Activated CD4-positive, alpha-beta T cell treated with anti-CD3 and anti-CD28 coated beads, Interleukin-2, amount 10 ng/mL, durations not matched to agents 7 days and 5 days (primary cell): ENCODE measurements around the gene FRMD7. TPM values are rescaled to one million over a fixed set of nuclear protein-coding genes. Genes with fewer than 3 reads are reported as not detected.
"Not testable (repeated sequence)": the region's sequence is repeated elsewhere in the genome, so short reads cannot be mapped to it uniquely, and the experiment has no call there.

Experiments
- CTCF ChIA-PET: fragments of 350-600 bp; sonication (Branson Sonifier 250); formaldehyde crosslinking; loops from one replicate; lab custom pipeline; 2021; ENCODE audit warnings: antibody characterized with exemption; lab: Charles Lee
- POLR2A ChIA-PET: fragments of 350-600 bp; sonication (Branson Sonifier 250); formaldehyde crosslinking; loops from one replicate; lab custom pipeline; 2021; ENCODE audit warnings: antibody characterized with exemption; lab: Charles Lee
- DNase-seq: peaks from one replicate; pipeline ENCODE4 v3.0.0-alpha.2; 2020
- H3K27ac Mint-ChIP-seq: one replicate; pipeline ENCODE4 v1.8.0; 2021; ENCODE audit warnings: mild to moderate bottlenecking, moderate library complexity, mixed read lengths
- H3K27me3 Mint-ChIP-seq: one replicate; pipeline ENCODE4 v1.8.0; 2021; ENCODE audit warnings: mixed read lengths
- H3K36me3 Mint-ChIP-seq: one replicate; pipeline ENCODE4 v1.8.0; 2021; ENCODE audit warnings: low read depth, mixed read lengths
- H3K4me1 Mint-ChIP-seq: one replicate; pipeline ENCODE4 v1.8.0; 2021; ENCODE audit warnings: mixed read lengths
- H3K4me3 Mint-ChIP-seq: one replicate; pipeline ENCODE4 v1.8.0; 2021; ENCODE audit warnings: mild to moderate bottlenecking, moderate library complexity, mixed read lengths
- H3K9me3 Mint-ChIP-seq: one replicate; pipeline ENCODE4 v1.8.0; 2021; ENCODE audit warnings: mixed read lengths
- total RNA-seq, 2 experiments: library from RNA; stranded (reverse); gene quantifications; one replicate each; pipeline ENCODE4 v1.2.3, GENCODE V29; 2021

FRMD7 gene
- total RNA-seq, 2 experiments from 2014 or later: not detected

GRCh38 chrX:132119283-132119682, 8.5 kb downstream of the FRMD7 start:
- CTCF ChIA-PET: no interaction called here
- no peak overlapping the region for H3K27ac Mint-ChIP-seq
- H3K27me3 Mint-ChIP-seq: no peaks in the 10 kb centered on the region
- no peaks in the 10 kb centered on the region for H3K4me1 Mint-ChIP-seq
- no peak overlapping the region for H3K4me3 Mint-ChIP-seq
- H3K9me3 Mint-ChIP-seq: no peaks in the 10 kb centered on the region
- POLR2A ChIA-PET: no interaction called here
- no peak for DNase-seq
- H3K36me3 Mint-ChIP-seq: no peaks in the 10 kb centered on the region

GRCh38 chrX:132118358-132118757, 9.5 kb downstream of the FRMD7 start:
- no peak for DNase-seq
- Mint-ChIP-seq H3K27me3 (no peaks in the 10 kb centered on the region), H3K9me3 (no peaks in the 10 kb centered on the region), H3K27ac (no peak overlapping the region), H3K36me3 (no peaks in the 10 kb centered on the region), H3K4me1 (no peaks in the 10 kb centered on the region), H3K4me3 (no peak overlapping the region)
- CTCF ChIA-PET: no interaction called here
- POLR2A ChIA-PET: no interaction called here

- Mint-ChIP-seq H3K4me3 (no peak overlapping the region), H3K36me3 (no peaks in the 10 kb centered on the region), H3K27ac (no peak overlapping the region), H3K4me1 (no peaks in the 10 kb centered on the region), H3K27me3 (no peaks in the 10 kb centered on the region), H3K9me3 (no peaks in the 10 kb centered on the region)
- CTCF ChIA-PET: no interaction called here
- POLR2A ChIA-PET: no interaction called here
- DNase-seq: no peak
Observed at GRCh38 chrX:132115792-132116191, 12.0 kb downstream of the FRMD7 start.

GRCh38 chrX:132114607-132115006, 13.2 kb downstream of the FRMD7 start:
- no peaks in the 10 kb centered on the region for H3K27me3 Mint-ChIP-seq
- DNase-seq: no peak
- H3K36me3 Mint-ChIP-seq: no peaks in the 10 kb centered on the region
- CTCF ChIA-PET: interaction anchor here (0.7 kb wide), 1 partner anchor 19 kb away, joined by 3 read pairs; no protein-coding TSS in a partner anchor
- no peaks in the 10 kb centered on the region for H3K4me1 Mint-ChIP-seq
- POLR2A ChIA-PET: no interaction called here
- H3K4me3 Mint-ChIP-seq: no peak overlapping the region
- no peak overlapping the region for H3K27ac Mint-ChIP-seq
- no peaks in the 10 kb centered on the region for H3K9me3 Mint-ChIP-seq

- H3K9me3 Mint-ChIP-seq: no peaks in the 10 kb centered on the region
- peaks cover 2% of the 10 kb centered on the region for H3K27me3 Mint-ChIP-seq
- H3K27ac Mint-ChIP-seq: no peak overlapping the region
- ChIA-PET CTCF (no interaction called here), POLR2A (no interaction called here)
- no peaks in the 10 kb centered on the region for H3K4me1 Mint-ChIP-seq
- DNase-seq: no peak
- no peaks in the 10 kb centered on the region for H3K36me3 Mint-ChIP-seq
- no peak overlapping the region for H3K4me3 Mint-ChIP-seq
Observed at GRCh38 chrX:132107291-132107690, 20.5 kb downstream of the FRMD7 start.

GRCh38 chrX:132101799-132102198, 26.0 kb downstream of the FRMD7 start:
- H3K9me3 Mint-ChIP-seq: no peaks in the 10 kb centered on the region
- H3K27ac Mint-ChIP-seq: no peak overlapping the region
- ChIA-PET CTCF (interaction anchor here (0.7 kb wide), 1 partner anchor 118 kb away, joined by 3 read pairs; no protein-coding TSS in a partner anchor), POLR2A (no interaction called here)
- peaks cover 8% of the 10 kb centered on the region for H3K27me3 Mint-ChIP-seq
- H3K36me3 Mint-ChIP-seq: no peaks in the 10 kb centered on the region
- no peak overlapping the region for H3K4me3 Mint-ChIP-seq
- H3K4me1 Mint-ChIP-seq: no peaks in the 10 kb centered on the region
- no peak for DNase-seq

- ChIA-PET POLR2A (no interaction called here), CTCF (no interaction called here)
- no peaks in the 10 kb centered on the region for H3K36me3 Mint-ChIP-seq
- no peaks in the 10 kb centered on the region for H3K4me1 Mint-ChIP-seq
- peaks cover 6% of the 10 kb centered on the region for H3K27me3 Mint-ChIP-seq
- no peak overlapping the region for H3K4me3 Mint-ChIP-seq
- no peak overlapping the region for H3K27ac Mint-ChIP-seq
- DNase-seq: no peak
- H3K9me3 Mint-ChIP-seq: no peaks in the 10 kb centered on the region
Observed at GRCh38 chrX:132101206-132101605, 26.6 kb downstream of the FRMD7 start.

GRCh38 chrX:132098704-132099103, 29.1 kb downstream of the FRMD7 start:
- H3K9me3 Mint-ChIP-seq, H3K36me3 Mint-ChIP-seq, H3K4me1 Mint-ChIP-seq, H3K27ac Mint-ChIP-seq, H3K4me3 Mint-ChIP-seq, DNase-seq, H3K27me3 Mint-ChIP-seq, POLR2A ChIA-PET: not testable (repeated sequence)
- CTCF ChIA-PET: interaction anchor here (0.6 kb wide), 1 partner anchor 1134 kb away, joined by 3 read pairs; no protein-coding TSS in a partner anchor

GRCh38 chrX:132094164-132094563, 33.7 kb downstream of the FRMD7 start:
- POLR2A ChIA-PET: no interaction called here
- Mint-ChIP-seq H3K4me1 (peaks cover 12% of the 10 kb centered on the region), H3K27me3 (peaks cover 4% of the 10 kb centered on the region)

GRCh38 chrX:132093239-132093860, 34.5 kb downstream of the FRMD7 start:
- H3K27me3 Mint-ChIP-seq: no peaks in the 10 kb centered on the region
- H3K4me3 Mint-ChIP-seq: no peak overlapping the region
- no peak overlapping the region for H3K27ac Mint-ChIP-seq
- CTCF ChIA-PET: interaction anchor here (0.9 to 1.3 kb wide), 3 partner anchors 17 to 126 kb away, joined by 3 to 12 read pairs (median 4); partner anchors contain the start of gene RAP2C
- POLR2A ChIA-PET: no interaction called here
- DNase-seq: no peak
- no peaks in the 10 kb centered on the region for H3K36me3 Mint-ChIP-seq
- peaks cover 12% of the 10 kb centered on the region for H3K4me1 Mint-ChIP-seq
- H3K9me3 Mint-ChIP-seq: no peaks in the 10 kb centered on the region

More at GRCh38 chrX:132094164-132094563, 33.7 kb downstream of the FRMD7 start:
- no peak overlapping the region for H3K4me3 Mint-ChIP-seq
- H3K36me3 Mint-ChIP-seq: no peaks in the 10 kb centered on the region
- no peak overlapping the region for H3K27ac Mint-ChIP-seq
- CTCF ChIA-PET: no interaction called here
- H3K9me3 Mint-ChIP-seq: no peaks in the 10 kb centered on the region
- DNase-seq: no peak

- POLR2A ChIA-PET: no interaction called here
- Mint-ChIP-seq H3K27ac (no peak overlapping the region), H3K4me1 (peaks cover 12% of the 10 kb centered on the region), H3K27me3 (peaks cover 3% of the 10 kb centered on the region), H3K36me3 (no peaks in the 10 kb centered on the region), H3K4me3 (no peak overlapping the region), H3K9me3 (no peaks in the 10 kb centered on the region)
- DNase-seq: peak; percentile 47
- CTCF ChIA-PET: interaction anchor here (0.6 to 1.3 kb wide), 10 partner anchors 12 to 1804 kb away, joined by 3 to 12 read pairs (median 3); partner anchors contain the start of gene RAP2C
Observed at GRCh38 chrX:132092439-132093065, 35.3 kb downstream of the FRMD7 start.

GRCh38 chrX:132090403-132091159, 37.2 kb downstream of the FRMD7 start:
- Mint-ChIP-seq H3K4me1 (peaks cover 12% of the 10 kb centered on the region), H3K4me3 (no peak overlapping the region), H3K9me3 (no peaks in the 10 kb centered on the region), H3K36me3 (no peaks in the 10 kb centered on the region), H3K27ac (no peak overlapping the region), H3K27me3 (peaks cover 3% of the 10 kb centered on the region)
- ChIA-PET CTCF (interaction anchor here (1.1 kb wide), 2 partner anchors 12 to 529 kb away, joined by 3 to 4 read pairs; no protein-coding TSS in a partner anchor), POLR2A (no interaction called here)
- DNase-seq: no peak

GRCh38 chrX:132088864-132089263, 39.0 kb downstream of the FRMD7 start:
- peaks cover 3% of the 10 kb centered on the region for H3K27me3 Mint-ChIP-seq
- CTCF ChIA-PET: no interaction called here

More at GRCh38 chrX:132088864-132089263, 39.0 kb downstream of the FRMD7 start:
- no peak overlapping the region for H3K27ac Mint-ChIP-seq
- POLR2A ChIA-PET: no interaction called here
- H3K9me3 Mint-ChIP-seq: no peaks in the 10 kb centered on the region
- H3K36me3 Mint-ChIP-seq: no peaks in the 10 kb centered on the region
- DNase-seq: no peak
- peaks cover 12% of the 10 kb centered on the region for H3K4me1 Mint-ChIP-seq
- H3K4me3 Mint-ChIP-seq: no peak overlapping the region
